NCI-H146 treated with DMSO at 0.1 percent for 48 hours (cell line): ENCODE data around the gene NR1I2.

ENCODE experiments used
- DNase-seq: peaks from one replicate; lab custom pipeline; 2025; ENCODE audit not compliant: unreplicated experiment; lab: John Stamatoyannopoulos, UW

NR1I2 gene

DNA sequence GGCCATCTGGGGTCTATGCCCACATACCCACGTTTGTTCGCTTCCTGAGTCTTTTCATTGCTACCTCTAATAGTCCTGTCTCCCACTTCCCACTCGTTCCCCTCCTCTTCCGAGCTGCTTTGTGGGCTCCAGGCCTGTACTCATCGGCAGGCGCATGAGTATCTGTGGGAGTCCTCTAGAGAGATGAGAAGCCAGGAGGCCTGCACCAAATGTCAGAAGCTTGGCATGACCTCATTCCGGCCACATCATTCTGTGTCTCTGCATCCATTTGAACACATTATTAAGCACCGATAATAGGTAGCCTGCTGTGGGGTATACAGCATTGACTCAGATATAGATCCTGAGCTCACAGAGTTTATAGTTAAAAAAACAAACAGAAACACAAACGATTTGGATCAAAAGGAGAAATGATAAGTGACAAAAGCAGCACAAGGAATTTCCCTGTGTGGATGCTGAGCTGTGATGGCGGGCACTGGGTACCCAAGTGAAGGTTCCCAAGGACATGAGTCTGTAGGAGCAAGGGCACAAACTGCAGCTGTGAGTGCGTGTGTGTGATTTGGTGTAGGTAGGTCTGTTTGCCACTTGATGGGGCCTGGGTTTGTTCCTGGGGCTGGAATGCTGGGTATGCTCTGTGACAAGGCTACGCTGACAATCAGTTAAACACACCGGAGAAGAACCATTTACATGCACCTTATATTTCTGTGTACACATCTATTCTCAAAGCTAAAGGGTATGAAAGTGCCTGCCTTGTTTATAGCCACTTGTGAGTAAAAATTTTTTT lies 35.9 kb downstream of the NR1I2 start:
- peak; percentile 40 for DNase-seq

DNA sequence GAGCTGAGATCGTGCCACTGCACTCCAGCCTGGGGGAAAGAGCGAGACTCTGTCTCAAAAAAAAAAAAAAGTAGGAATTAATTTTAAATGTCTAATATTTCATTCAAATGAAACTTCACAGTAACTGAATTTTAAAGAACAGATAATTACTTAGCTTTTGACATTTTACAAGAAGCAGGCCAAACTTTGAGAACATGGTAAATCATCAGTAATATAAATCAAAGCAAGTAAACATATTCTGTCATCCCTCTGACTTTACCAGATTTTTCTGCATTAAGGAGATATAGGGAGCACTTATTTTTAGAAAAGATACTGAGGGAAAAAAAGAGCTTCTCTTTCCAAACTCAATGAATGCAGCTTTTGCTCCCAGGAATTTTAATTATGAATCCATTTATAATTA lies 37.0 kb downstream of the NR1I2 start:
- no peak for DNase-seq

DNA sequence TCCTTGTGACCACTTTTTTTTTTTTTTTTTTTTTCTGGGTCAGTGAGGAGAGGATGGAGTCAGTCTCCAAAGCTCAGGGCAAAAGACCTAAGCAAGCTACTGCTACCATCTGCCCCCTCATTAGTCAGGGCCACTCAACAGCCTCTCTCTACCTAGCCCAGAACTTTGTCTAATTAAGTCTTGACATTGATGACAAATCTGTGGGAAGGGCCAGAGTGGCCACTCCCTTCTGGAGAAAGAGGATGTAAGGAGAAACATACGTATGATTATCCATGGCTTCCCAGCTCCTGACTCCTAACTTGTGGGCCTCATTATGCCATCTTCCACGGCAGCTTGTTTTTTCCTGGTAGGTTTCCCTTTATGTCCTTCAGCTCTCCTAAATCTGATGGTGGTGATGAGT lies 37.9 kb downstream of the NR1I2 start:
- DNase-seq: no peak

DNA sequence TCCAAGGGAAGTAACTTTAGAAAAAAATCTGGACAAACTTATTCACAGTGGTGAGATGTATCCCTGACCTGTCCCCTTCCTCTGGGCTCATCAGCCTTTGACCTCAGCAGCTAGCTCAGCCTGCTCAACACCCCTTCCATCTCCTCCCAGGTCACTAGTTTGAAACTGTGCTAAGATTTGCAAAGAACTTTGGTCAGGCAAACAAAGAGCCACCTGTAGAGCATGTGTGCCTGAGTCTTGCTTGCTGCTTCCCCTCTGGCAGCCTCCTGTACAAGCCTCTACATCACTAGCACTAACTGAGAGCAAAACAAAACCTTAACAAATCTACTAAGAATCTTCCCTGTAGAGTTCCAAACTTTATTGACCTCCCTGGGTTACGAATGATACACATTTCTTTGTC lies 43.9 kb downstream of the NR1I2 start:
- no peak for DNase-seq

DNA sequence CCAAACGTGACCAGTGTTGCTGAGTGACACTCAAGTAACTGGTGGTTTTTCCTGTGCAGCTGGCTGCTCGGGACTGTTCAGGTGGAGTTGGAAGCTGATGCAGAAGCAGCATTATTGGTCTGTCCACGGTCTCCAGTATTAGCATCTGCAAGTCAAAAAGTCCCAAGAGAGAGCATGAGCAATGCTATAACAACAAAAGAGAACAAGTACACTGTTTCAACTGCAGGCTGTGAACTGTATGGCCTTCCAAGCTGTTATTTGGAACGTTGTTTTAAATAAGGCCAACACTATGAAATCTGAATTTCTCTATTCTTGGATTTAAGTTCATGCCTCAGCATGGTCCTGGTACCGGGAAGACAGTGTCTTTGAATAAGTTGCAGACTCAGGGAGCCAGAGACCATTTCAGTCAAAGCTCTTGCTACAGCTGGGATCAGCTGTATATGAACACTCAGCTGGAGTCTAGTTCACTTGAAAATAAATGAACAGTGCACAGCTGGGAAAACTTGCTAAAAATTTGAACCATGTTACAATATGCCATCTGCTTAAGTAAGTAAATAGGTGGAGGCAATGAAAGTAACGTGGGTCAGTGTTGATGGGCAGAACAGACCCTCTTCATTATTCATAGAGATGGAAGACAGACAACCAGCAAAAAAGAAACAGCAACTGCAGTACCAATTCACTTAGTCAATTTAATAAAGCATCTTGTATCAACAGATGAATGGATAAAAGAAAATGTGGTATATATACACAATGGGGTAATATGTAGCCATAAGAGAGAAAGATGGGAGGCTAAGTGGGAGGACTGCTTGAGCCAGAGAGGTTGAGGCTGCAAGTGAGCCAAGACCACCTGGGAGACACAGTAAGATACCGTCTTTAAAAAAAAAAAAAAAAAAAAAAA lies 45.1 kb downstream of the NR1I2 start:
- no peak for DNase-seq

DNA sequence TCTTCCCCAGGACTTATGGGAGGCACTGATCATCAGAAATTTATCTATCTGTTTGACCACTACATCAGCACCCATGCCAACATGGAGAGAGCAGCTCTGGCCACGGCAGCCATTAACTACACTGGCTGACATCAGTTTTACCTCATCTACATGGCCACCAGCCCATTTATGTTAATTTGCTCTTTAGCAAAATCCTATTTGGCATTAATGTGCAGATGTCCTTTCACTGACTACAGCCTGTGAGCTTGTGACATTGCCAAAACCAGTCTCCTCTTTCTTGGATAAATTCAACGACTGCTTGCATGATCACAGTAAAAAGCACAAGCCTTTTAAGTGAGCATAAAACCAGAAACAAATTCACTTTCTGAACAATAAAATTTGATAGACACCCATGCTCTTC lies 47.5 kb downstream of the NR1I2 start:
- no peak for DNase-seq

DNA sequence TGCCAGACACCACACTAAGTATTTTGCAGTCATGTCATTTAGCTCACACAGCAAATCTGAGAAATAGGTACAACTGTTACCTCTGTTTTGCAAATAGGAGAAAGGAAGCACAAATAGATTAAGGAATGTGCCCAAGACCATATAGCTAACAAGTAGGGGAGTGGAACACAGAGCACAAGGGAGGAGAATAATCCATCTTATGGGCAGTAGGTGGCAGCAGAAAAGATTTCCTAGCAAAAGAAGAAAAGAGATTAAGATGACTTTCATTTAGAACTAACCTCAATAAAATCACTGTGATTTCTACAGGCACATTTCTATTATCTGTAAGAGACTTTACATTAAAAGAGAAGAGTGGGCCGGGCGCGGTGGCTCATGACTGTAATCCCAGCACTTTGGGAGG lies 49.1 kb downstream of the NR1I2 start:
- DNase-seq: no peak

DNA sequence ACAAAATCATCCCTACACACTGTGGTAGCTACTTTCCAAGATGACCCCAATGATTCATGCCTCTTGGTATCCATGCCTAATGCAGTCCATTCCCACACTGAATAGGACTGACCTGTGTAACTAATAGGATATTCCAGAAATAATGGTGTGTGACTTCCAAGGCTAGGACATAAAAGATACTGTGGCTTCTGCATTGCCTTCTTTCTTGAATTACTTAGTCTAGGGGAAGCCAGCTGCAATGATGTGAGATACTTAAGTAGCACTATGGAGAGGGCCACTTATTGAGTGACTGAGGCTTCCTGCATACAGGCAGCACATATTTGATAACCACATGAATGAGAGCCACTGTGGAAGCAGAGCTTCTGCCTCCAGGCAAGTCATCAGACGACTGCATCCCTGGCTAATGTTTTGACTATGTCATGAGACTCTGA lies 50.1 kb downstream of the NR1I2 start:
- no peak for DNase-seq

DNA sequence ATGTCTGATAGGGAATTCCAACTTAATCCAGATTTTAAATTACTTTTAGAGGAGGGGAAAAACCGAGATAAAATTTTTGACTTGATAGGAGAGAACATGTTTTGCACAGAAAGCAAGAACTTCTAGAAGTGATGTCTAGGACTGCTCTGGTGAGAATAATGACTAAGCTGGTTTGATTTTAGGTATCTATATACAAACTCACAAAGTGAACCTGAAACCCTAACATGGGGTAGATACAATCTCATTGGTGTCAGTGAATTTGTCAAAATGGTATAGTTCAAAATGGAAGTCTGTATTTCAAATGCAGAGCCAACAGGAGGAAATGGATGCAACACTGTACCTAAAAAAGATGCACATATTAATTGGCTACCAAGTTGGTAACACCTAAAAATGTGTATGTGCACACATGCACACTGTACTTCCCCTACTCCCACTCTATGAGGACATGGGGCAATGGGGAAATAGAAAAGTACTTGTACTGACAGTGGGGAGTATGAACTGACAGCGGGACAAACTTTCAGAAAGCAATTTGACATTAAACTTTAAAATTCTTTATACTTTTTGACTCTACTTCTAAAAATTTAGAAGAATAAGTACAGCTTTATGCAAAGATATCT lies 53.0 kb downstream of the NR1I2 start:
- DNase-seq: no peak

DNA sequence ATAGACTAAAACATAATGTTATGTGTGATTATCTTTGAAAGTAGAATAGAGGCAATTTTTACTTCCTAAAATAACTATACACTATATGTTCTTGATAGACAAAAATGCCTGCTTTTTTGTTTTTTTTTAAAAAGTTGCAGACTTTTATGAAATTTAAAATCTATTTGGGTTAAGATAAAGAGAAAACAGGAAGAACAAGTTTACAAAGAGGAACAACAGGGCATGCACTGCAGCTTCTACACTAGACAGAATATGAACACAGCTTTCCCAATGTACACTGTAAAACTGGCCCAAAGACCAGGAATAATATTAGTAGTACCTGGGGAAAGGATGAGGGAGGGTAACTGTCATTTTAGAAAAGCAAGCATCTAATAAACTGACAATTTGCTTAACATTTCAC lies 53.7 kb downstream of the NR1I2 start:
- no peak for DNase-seq

DNA sequence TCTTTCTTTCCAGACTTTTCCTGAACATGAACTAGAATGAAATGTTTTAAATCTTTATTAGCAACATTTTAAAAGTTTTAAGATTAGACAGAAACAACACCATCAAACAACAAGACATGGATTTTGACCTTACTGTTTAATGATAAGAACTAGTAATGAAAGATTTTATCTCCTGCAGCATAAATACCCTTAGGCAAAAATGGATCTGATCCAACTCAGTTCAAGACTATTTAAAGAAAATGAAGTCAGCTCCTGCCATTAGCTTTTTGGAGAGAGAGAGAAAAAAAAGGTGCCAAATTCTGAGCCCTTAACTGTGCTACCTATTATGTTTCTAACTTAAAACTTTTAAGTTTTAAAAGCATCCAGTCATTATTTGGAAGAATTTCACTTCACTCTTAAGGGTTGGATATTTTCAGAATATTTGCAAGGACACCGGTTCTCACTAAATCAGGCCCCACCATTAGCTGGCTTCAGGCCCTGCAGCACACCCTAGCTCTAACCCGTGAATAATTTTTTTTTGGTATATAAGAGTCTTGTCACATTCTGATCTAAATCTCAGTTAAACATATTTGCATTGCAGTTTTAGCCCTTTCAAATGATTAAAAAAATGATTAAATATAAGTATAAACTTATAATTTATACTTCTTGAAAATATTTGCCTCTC lies 60.0 kb downstream of the NR1I2 start:
- DNase-seq: no peak

DNA sequence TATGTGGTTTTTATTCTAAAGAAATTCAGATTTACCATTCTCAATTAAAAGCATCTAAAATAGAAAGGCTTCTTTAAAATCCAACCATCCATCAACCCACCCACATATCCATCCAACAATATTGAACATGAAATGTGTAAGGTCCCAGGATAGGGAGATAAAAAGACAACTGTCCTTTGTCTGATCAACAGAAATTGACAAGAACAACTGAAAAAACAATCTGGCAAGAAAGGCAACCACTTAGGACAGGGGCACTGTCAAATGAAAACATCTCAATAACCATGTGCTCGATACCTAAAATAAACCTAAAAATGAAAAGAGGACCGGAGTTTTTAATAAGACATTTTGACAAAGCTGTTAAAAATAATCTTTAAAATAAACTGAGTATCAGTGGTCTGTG lies 67.2 kb downstream of the NR1I2 start:
- no peak for DNase-seq

DNA sequence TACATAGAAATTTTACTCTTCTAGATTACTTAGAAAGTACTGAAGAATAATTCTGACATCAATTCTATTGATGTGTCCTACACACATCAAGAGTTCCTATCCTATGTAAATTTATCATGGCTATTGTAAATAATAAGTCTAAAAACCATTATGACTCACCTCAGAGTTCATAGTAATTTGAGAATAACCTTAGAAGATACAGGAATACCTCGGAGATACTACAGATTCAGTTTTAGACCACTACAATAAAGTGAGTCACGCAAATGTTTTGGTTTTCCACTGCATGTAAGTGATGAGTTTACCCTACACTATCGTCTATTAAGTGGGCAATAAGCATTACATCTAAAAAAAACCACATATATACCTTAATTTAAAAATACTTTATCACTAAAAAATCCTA lies 74.8 kb downstream of the NR1I2 start:
- DNase-seq: no peak

DNA sequence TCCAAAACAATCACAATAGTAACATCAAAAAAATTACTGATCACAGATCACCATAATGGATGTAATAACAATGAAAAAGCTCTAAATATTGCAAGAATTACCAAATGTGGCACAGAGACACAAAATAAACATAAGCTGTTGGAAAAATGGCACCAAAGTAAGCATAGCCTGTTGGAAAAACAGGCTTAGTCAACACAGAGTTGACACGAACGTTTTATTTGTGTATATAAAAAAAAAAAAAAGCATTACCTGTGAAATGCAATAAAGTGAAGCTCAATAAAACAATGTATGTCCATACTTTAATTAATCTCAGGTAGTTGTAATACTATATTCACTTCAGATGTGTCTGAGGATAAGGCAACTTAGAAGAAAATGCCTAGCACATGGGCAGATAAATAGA lies 77.1 kb downstream of the NR1I2 start:
- no peak for DNase-seq

DNA sequence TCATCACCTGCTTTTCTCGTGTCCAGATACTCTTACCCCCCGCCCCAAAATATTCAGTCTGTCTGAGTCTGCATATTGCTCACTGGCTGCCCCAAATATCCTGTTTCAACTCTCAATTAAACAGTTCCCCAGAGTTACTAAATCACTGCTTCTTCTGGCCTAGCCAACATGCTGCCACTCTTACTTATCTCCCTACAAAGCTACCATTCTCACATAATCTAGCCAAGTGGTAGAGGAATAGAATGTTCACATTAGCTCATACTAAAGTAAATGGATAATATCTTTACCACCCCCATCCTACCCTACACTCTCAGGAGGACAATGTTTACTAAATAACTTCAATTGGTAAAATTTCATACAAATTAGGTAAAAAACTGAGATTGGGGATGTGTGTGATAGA lies 77.8 kb downstream of the NR1I2 start:
- DNase-seq: no peak

DNA sequence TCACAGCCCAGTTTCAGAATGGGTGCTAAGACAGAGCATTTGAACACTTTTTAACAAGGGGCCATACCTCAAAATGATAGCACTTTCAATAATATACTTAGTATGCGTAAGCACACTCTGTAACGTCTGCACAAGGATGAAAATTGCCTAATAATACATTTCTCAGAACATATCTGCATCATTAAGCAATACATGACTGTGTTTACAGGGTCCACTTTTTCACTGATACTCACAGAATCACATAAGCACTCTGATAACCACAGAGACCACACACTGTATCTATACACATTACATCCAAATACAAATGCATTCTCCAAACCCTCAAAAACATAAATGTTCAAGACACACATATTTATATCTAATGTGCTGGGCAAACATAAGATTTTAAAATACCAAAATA lies 79.8 kb downstream of the NR1I2 start:
- DNase-seq: no peak

DNA sequence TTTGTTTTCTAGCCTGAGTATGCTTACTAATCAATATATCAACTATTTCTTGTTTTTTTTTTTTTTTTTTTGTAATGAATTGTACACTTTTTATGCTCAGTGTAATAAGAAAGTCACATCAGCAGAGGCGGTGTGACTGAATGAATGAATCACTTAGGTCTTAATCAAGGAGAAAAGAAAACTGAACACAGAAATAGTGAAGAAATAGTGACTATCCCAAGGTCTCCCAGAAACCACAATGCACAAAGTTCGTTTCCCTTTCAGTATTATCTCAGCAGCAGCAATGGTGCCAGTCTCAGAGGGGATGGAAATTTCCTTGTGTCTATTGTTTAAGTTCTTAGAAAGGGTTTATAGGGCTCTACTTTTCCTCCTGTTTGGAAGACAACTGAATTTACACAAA lies 80.7 kb downstream of the NR1I2 start:
- no peak for DNase-seq

DNA sequence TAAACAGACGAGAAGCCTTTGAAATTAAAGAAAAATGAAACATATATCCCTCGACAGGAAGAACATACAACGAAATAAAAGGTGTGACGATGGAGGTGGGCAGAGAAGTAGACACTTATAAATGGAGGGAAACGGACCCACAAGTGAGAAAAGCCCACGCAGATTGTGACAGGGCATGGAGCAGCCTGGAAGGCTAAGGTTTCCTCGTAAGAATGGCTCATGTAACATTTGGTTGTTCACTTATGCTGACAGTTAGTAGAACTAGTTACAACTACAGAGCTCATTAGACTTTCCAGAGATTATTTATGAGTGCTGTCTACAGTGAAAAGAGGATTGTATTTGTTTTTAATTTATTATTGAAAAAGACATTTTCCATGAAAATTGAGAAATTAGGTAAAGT lies 82.6 kb downstream of the NR1I2 start:
- DNase-seq: no peak
